Measurements from ENCODE around the gene FNBP1L.

The FNBP1L gene

DNA sequence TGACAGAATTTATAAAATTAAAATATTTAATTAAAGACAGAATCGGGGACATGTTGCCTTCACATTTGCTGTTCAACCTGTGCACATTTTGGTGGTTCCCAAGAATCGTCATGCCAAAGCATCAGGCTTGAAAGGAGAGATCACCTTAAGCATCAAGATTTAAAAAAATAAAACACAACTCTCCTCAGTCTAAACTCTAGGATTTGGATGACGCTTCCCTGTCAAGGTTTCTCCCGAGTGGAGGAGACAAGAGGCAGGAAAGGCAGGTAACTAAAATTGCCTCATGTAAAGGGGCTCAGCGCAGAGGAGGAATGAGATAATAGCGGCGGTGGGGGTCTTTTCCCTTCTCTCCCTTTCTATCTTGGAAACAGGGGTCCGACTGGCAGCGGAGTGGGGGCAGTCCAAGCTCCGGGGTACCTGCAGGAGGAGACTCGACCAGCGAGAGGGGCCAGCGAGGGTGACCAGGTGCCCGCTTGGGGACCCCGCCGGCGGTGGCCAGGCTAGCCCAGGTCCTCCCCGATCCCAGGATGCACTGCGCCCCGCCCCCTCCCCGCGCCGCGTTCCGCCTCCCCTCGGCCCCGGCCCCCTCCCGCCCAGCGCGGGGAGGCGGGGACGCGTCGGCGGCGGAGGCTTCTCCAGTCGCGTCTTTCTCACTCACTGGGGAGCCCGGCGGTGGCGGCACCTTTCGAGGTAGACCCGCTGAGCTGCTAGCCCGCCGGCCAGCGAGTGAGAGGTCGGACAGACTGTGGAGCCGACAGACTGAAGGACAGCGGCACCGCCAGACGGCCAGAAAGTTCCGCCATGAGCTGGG lies at the start of gene FNBP1L:
Gene FNBP1L (plus strand): TSS at position 638 of the 811 bp plus-strand sequence. CDS start 164 bp downstream, at position 802.
- no peak for TF ChIP-seq CTCF (IDR thresholded peaks at IDR 0.05; ENCODE audit: low read depth, low read length)
- peak; percentile 52 to 73 for DNase-seq (ENCODE audit: low read depth in 2 of 2)
- H3K4me3 ChIP-seq (replicated peaks in 1 of 2; ENCODE audit: low read depth in 2 of 2, low read length in 2 of 2) = peak within 1 kb of the TSS; percentile 74 to 87

DNA sequence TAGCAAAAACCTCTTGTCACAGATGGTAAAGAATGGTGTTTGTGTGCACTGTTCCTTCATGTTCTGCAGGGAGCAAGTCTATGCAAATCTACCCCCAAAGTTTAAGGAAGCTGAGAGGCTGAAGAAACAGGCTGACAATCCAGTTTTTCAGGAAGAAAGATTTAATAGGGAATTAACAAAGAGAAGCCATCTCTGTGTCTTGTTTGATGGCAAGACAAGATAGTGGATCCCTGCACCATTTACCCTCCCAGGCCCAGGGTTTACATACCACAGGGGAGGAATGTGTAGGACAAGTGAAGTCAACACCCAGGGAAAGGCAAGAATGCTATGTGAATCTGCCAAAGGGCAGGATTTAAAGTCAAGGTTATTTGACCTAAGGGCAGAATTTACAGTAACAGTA lies 48.1 kb upstream of the FNBP1L start:
- no peak overlapping the region for H3K4me3 ChIP-seq (replicated peaks in 1 of 2; ENCODE audit: low read depth in 2 of 2, low read length in 2 of 2)
- TF ChIP-seq CTCF (IDR thresholded peaks at IDR 0.05; ENCODE audit: low read depth, low read length) = no peak
- no peak for DNase-seq (ENCODE audit: low read depth in 2 of 2)

- no peak for TF ChIP-seq CTCF (IDR thresholded peaks at IDR 0.05; ENCODE audit: low read depth, low read length)
- DNase-seq (ENCODE audit: low read depth in 2 of 2) = no peak
- no peak overlapping the region for H3K4me3 ChIP-seq (replicated peaks in 1 of 2; ENCODE audit: low read depth in 2 of 2, low read length in 2 of 2)
Observed at GRCh38 chr1:93408203-93408602, 39.7 kb upstream of the FNBP1L start.

- no peak overlapping the region for H3K4me3 ChIP-seq (replicated peaks in 1 of 2; ENCODE audit: low read depth in 2 of 2, low read length in 2 of 2)
- no peak for TF ChIP-seq CTCF (IDR thresholded peaks at IDR 0.05; ENCODE audit: low read depth, low read length)
- DNase-seq (ENCODE audit: low read depth in 2 of 2) = no peak
Observed at GRCh38 chr1:93411000-93411399, 36.9 kb upstream of the FNBP1L start.

DNA sequence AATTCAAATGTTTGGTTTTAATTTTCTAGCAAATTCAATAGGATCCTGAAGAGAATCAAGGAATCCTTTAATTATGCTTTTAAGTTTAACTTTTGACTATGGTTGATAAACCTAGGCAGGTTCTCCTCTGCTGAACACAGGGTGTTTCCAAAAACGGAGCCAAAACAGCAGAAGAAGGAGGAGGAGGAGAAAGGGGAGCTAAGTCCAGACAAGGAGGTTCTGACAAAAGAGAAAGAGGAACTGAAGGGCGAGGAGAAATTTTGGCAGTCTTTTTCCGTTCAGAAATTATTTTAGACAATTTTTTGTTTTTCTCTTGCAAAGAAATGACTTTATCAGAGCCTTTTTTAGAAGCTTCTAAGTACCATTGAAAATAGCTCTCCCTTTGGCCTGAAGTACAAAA lies 33.2 kb upstream of the FNBP1L start:
- DNase-seq (ENCODE audit: low read depth in 2 of 2) = no peak
- TF ChIP-seq CTCF (IDR thresholded peaks at IDR 0.05; ENCODE audit: low read depth, low read length) = no peak
- no peak overlapping the region for H3K4me3 ChIP-seq (replicated peaks in 1 of 2; ENCODE audit: low read depth in 2 of 2, low read length in 2 of 2)

- DNase-seq (ENCODE audit: low read depth in 2 of 2) = no peak
- no peak overlapping the region for H3K4me3 ChIP-seq (replicated peaks in 1 of 2; ENCODE audit: low read depth in 2 of 2, low read length in 2 of 2)
- no peak for TF ChIP-seq CTCF (IDR thresholded peaks at IDR 0.05; ENCODE audit: low read depth, low read length)
Observed at GRCh38 chr1:93415296-93415695, 32.6 kb upstream of the FNBP1L start.
